Endothelial cell of umbilical vein (primary cell): ENCODE measurements around the gene DHRS12. TPM values are rescaled to one million over a fixed set of nuclear protein-coding genes. Genes with fewer than 3 reads are reported as not detected.

Experiments
- BruUV-seq: library from RNA; stranded (reverse); fragments of 400-500 nt; replicated peaks from 2 replicates; lab custom pipeline; 2021; lab: Mats Ljungman, UMichigan
- CTCF ChIA-PET: fragments of 300-600, 350-600 bp; sonication (Branson Sonifier 250); formaldehyde crosslinking; loops from one replicate; lab custom pipeline; 2021; ENCODE audit warnings: antibody characterized with exemption, inconsistent platforms; lab: Charles Lee
- POLR2A ChIA-PET: fragments of 300-600, 350-600 bp; sonication (Branson Sonifier 250); formaldehyde crosslinking; loops from one replicate; lab custom pipeline; 2021; ENCODE audit warnings: antibody characterized with exemption, inconsistent platforms; lab: Charles Lee
- DNase-seq: peaks from one replicate; pipeline ENCODE4 v3.0.0-alpha.2; 2011; ENCODE audit warnings: low read depth, low spot score
- FAIRE-seq: peaks from 2 replicates; lab custom pipeline; 2011; peaks lifted over from hg19 to GRCh38; lab: Jason Lieb, UNC
- H2AFZ ChIP-seq: 2 replicates; pipeline ENCODE4 v1.6.0; 2012; ENCODE audit warnings: low read depth, low read length, control low read depth, inconsistent platforms
- H3K27ac ChIP-seq: 2 replicates; pipeline ENCODE4 v1.5.1; 2011; ENCODE audit warnings: low read depth, mild to moderate bottlenecking, control low read depth, low read length, moderate library complexity; ENCODE audit not compliant: insufficient read depth
- H3K27me3 ChIP-seq, 2 experiments: 2 replicates each; pipeline versions ENCODE4 v1.6.0 to v1.6.1; 2011; ENCODE audit warnings: low read length in 2 of 2, mixed read lengths in 1 of 2; ENCODE audit not compliant: control insufficient read depth in 2 of 2, insufficient read depth in 2 of 2
- H3K36me3 ChIP-seq, 2 experiments: 2 replicates in 1 of 2; 3 replicates in 1 of 2; pipeline ENCODE4 v1.5.1; 2011; ENCODE audit warnings: low read length in 2 of 2, mild to moderate bottlenecking in 1 of 2, moderate library complexity in 1 of 2; ENCODE audit not compliant: control insufficient read depth in 2 of 2, insufficient read depth in 2 of 2; ENCODE audit errors: extremely low read depth in 1 of 2
- H3K4me1 ChIP-seq: 3 replicates; pipeline ENCODE4 v1.5.1; 2011; ENCODE audit warnings: mild to moderate bottlenecking, low read length; ENCODE audit not compliant: control insufficient read depth, insufficient read depth; ENCODE audit errors: extremely low read depth
- H3K4me2 ChIP-seq: 2 replicates; pipeline ENCODE4 v1.6.1; 2011; ENCODE audit warnings: low read length, control low read depth, mixed read lengths; ENCODE audit not compliant: insufficient read depth
- H3K4me3 ChIP-seq, 3 experiments: fragments of 200-600 bp in 1 of 3; sonication (generic), shearing (Covaris generic) in 1 of 3; replicated peaks in 1 of 3; 2 replicates each; pipeline ENCODE4 v1.5.1; 2011 to 2016; ENCODE audit warnings: control low read depth in 3 of 3, low read length in 3 of 3, mild to moderate bottlenecking in 2 of 3, inconsistent platforms in 1 of 3, low read depth in 1 of 3, moderate library complexity in 1 of 3; ENCODE audit not compliant: insufficient read depth in 1 of 3
- H3K79me2 ChIP-seq: 2 replicates; pipeline ENCODE4 v1.6.0; 2012; ENCODE audit warnings: low read length, inconsistent platforms; ENCODE audit not compliant: control insufficient read depth, insufficient read depth
- H3K9ac ChIP-seq: replicated peaks from 2 replicates; pipeline ENCODE3; 2011; ENCODE audit warnings: low read length, control low read depth; ENCODE audit not compliant: insufficient read depth; ENCODE audit errors: extremely low read depth
- H3K9me1 ChIP-seq: replicated peaks from 3 replicates; pipeline ENCODE4 v1.6.0; 2011; ENCODE audit warnings: mild to moderate bottlenecking, low read length; ENCODE audit not compliant: control insufficient read depth, insufficient read depth; ENCODE audit errors: extremely low read depth
- H3K9me3 ChIP-seq: replicated peaks from 2 replicates; pipeline ENCODE4 v1.5.1; 2012; ENCODE audit warnings: low read length, inconsistent platforms; ENCODE audit not compliant: control insufficient read depth, insufficient read depth
- H4K20me1 ChIP-seq: replicated peaks from 2 replicates; pipeline ENCODE3; 2011; ENCODE audit warnings: mild to moderate bottlenecking, low read length; ENCODE audit not compliant: control insufficient read depth, insufficient read depth; ENCODE audit errors: extremely low read depth
- EZH2 ChIP-seq: IDR thresholded peaks from 2 replicates; pipeline ENCODE4 v1.6.1; 2012; ENCODE audit warnings: borderline replicate concordance, low read depth, mild to moderate bottlenecking, moderate library complexity, low read length, inconsistent platforms; ENCODE audit not compliant: severe bottlenecking
- FOS ChIP-seq: IDR thresholded peaks from 2 replicates; pipeline ENCODE4 v1.6.1; 2011; ENCODE audit warnings: mild to moderate bottlenecking, low read length, moderate library complexity, borderline replicate concordance; ENCODE audit not compliant: insufficient read depth
- GATA2 ChIP-seq: IDR thresholded peaks from 2 replicates; pipeline ENCODE4 v1.7.0; 2011; ENCODE audit warnings: low read depth, mild to moderate bottlenecking, moderate library complexity, mixed read lengths, low read length; ENCODE audit not compliant: insufficient read length, insufficient read depth
- JUN ChIP-seq: IDR thresholded peaks from 2 replicates; pipeline ENCODE4 v1.6.1; 2011; ENCODE audit warnings: borderline replicate concordance, low read depth; ENCODE audit not compliant: insufficient read length, insufficient read depth
- MYC ChIP-seq: IDR thresholded peaks from one replicate; pipeline ENCODE4 v1.6.1; 2011; ENCODE audit warnings: mild to moderate bottlenecking, low read depth, low read length
- POLR2A ChIP-seq: IDR thresholded peaks from 2 replicates; pipeline ENCODE4 v1.6.1; 2012; ENCODE audit warnings: low read depth, mild to moderate bottlenecking, control low read depth, low read length
- POLR2AphosphoS5 ChIP-seq: IDR thresholded peaks from 2 replicates; pipeline ENCODE4 v1.6.1; 2012; ENCODE audit warnings: low read depth, mild to moderate bottlenecking, control low read depth, low read length, moderate library complexity; ENCODE audit not compliant: insufficient read depth
- dilution Hi-C: fragments of 300-500 bp; cut with MboI; formaldehyde crosslinking; loops from one replicate; pipeline ENCODE4 v1.15.0; 2019; ENCODE audit warnings: low sequenced_read_pairs; ENCODE audit not compliant: extremely low pct_ligation_motif_present
- intact Hi-C: fragments of 100-400 bp; cut with micrococcal nuclease; formaldehyde crosslinking; loops from one replicate; pipeline ENCODE4 v1.10.0; 2022
- polyA plus RNA-seq, 4 experiments: library from polyadenylated mRNA; depleted of rRNA in 3 of 4; stranded (reverse) in 3 of 4; unstranded in 1 of 4; fragments of >200 nt; gene quantifications; 2 replicates each; pipeline versions ENCODE4 v1.2.1 to v1.2.3, GENCODE V29; 2011 to 2012; ENCODE audit warnings: missing spikeins in 1 of 4
- total RNA-seq: library from RNA; stranded (reverse); gene quantifications from 2 replicates; pipeline ENCODE4 v1.2.3, GENCODE V29; 2021
- TF ChIP-seq, protein P1 (sequence below), 2 donors: IDR thresholded peaks; 1 replicate in 1 of 2; 2 replicates in 1 of 2; pipeline ENCODE4 v1.5.1; 2011; ENCODE audit warnings: low read length in 2 of 2, mild to moderate bottlenecking in 2 of 2, moderate library complexity in 2 of 2, control low read depth in 1 of 2, inconsistent platforms in 1 of 2, low read depth in 1 of 2; ENCODE audit not compliant: insufficient read depth in 1 of 2; ENCODE audit errors: extremely low read depth in 1 of 2
- TF ChIP-seq, protein P2 (sequence below): IDR thresholded peaks from 2 replicates; pipeline ENCODE4 v1.6.1; 2011; ENCODE audit not compliant: insufficient read depth, insufficient read length

Gene DHRS12
- total and polyA plus RNA-seq, 2 donors (not counting 3 experiments of a cell fraction or from before 2014, with no cell fraction given): 8.9 to 9.1 TPM

DNA sequence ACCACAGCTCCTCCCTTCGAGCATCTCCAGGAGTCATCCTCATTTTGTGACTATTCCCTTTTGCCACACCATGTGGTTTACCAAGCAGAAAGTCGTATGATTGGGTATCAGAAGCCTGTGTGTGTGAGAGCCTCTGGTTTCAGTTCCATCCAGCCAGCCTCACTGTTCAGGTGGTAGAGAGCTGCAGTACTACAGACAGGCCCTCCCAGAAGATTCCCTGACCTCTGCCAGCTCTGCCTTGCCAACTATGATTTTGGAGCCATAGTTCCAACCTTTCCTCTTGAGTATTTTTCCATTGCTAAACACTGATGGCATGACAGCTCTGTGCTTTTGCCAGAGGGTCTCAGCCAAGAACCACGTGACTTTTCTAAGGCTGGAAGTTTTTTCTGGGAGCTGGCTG, 82.5 kb downstream of the DHRS12 start:
- Histone ChIP-seq H3K4me3 (no peak overlapping the region), H3K4me2 (no peak overlapping the region), H3K4me1 (no peaks in the 10 kb centered on the region), H3K9ac (no peak overlapping the region), H3K27me3 (no peaks in the 10 kb centered on the region), H4K20me1 (no peaks in the 10 kb centered on the region), H2AFZ (no peak overlapping the region), H3K27ac (no peak overlapping the region), H3K9me3 (no peaks in the 10 kb centered on the region), H3K9me1 (no peaks in the 10 kb centered on the region), H3K36me3 (no peaks in the 10 kb centered on the region), H3K79me2 (no peaks in the 10 kb centered on the region)
- CTCF ChIA-PET: no interaction called here
- intact Hi-C loops: no loop called here
- no peak for DNase-seq
- FAIRE-seq: no peak
- TF ChIP-seq POLR2A (no peak), MYC (no peak), FOS (no peak), POLR2AphosphoS5 (no peak), EZH2 (no peak), JUN (no peak), GATA2 (no peak)
- TF ChIP-seq, protein P1, sequence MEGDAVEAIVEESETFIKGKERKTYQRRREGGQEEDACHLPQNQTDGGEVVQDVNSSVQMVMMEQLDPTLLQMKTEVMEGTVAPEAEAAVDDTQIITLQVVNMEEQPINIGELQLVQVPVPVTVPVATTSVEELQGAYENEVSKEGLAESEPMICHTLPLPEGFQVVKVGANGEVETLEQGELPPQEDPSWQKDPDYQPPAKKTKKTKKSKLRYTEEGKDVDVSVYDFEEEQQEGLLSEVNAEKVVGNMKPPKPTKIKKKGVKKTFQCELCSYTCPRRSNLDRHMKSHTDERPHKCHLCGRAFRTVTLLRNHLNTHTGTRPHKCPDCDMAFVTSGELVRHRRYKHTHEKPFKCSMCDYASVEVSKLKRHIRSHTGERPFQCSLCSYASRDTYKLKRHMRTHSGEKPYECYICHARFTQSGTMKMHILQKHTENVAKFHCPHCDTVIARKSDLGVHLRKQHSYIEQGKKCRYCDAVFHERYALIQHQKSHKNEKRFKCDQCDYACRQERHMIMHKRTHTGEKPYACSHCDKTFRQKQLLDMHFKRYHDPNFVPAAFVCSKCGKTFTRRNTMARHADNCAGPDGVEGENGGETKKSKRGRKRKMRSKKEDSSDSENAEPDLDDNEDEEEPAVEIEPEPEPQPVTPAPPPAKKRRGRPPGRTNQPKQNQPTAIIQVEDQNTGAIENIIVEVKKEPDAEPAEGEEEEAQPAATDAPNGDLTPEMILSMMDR (IDR thresholded peaks at IDR 0.05; ENCODE audit: extremely low read depth in 1 of 2, insufficient read depth in 1 of 2, low read depth in 1 of 2, low read length in 2 of 2): no peak
- TF ChIP-seq, protein P2, sequence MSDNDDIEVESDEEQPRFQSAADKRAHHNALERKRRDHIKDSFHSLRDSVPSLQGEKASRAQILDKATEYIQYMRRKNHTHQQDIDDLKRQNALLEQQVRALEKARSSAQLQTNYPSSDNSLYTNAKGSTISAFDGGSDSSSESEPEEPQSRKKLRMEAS: no peak
- POLR2A ChIA-PET: interaction anchor here (0.6 to 1.0 kb wide), 3 partner anchors 14 to 406 kb away, joined by 3 to 4 read pairs (median 3); partner anchors contain the start of gene INTS6
- BruUV-seq: no TSS peak
- dilution Hi-C loops: no loop called here
